GM10248 (cell line): ENCODE results near the gene CDHR3.

Experiments
- CTCF ChIA-PET: fragments of 300-600 bp; sonication (Branson Sonifier 250); formaldehyde crosslinking; extraction: SDS; loops from one replicate; lab custom pipeline; 2021; ENCODE audit warnings: antibody characterized with exemption; lab: Yijun Ruan, JAX
- POLR2A ChIA-PET: fragments of 350-650 bp; sonication (Branson Sonifier 250); formaldehyde crosslinking; extraction: SDS; loops from one replicate; lab custom pipeline; 2020; ENCODE audit warnings: antibody characterized with exemption; lab: Yijun Ruan, JAX
- DNase-seq: peaks from one replicate; pipeline ENCODE4 v3.0.0; 2012; ENCODE audit errors: extremely low spot score
- CTCF ChIP-seq: IDR thresholded peaks from 2 replicates; pipeline ENCODE4 v1.5.1; 2012; ENCODE audit warnings: mild to moderate bottlenecking, low read depth; ENCODE audit errors: extremely low read depth, missing control alignments, control extremely low read depth

The CDHR3 gene

GRCh38 chr7:105963038-105963667 is at the start of gene CDHR3:
Gene CDHR3 (plus strand): TSS chr7:105963264. CDS start chr7:105963319, 55 bp downstream.
- TF ChIP-seq CTCF = no peak
- CTCF ChIA-PET = no interaction called here
- POLR2A ChIA-PET = no interaction called here
- DNase-seq = no peak

GRCh38 chr7:105913947-105914346 is 49.1 kb upstream of the CDHR3 start:
- ChIA-PET POLR2A (no interaction called here), CTCF (no interaction called here)
- DNase-seq = no peak
- no peak for TF ChIP-seq CTCF

- no peak for TF ChIP-seq CTCF
- no peak for DNase-seq
- CTCF ChIA-PET = no interaction called here
- POLR2A ChIA-PET = no interaction called here
Measured at GRCh38 chr7:105916603-105917002, 46.5 kb upstream of the CDHR3 start.

GRCh38 chr7:105917659-105918058 is 45.4 kb upstream of the CDHR3 start:
- no peak for DNase-seq
- ChIA-PET POLR2A (no interaction called here), CTCF (no interaction called here)
- no peak for TF ChIP-seq CTCF

GRCh38 chr7:105920766-105921165 is 42.3 kb upstream of the CDHR3 start:
- POLR2A ChIA-PET = no interaction called here
- DNase-seq = no peak
- CTCF ChIA-PET = no interaction called here
- TF ChIP-seq CTCF = no peak

- no peak for DNase-seq
- ChIA-PET CTCF (interaction anchor here (1.7 kb wide), 1 partner anchor 46 kb away, joined by 4 read pairs; no protein-coding TSS in a partner anchor), POLR2A (no interaction called here)
Measured at GRCh38 chr7:105924945-105925344, 38.1 kb upstream of the CDHR3 start.

More at GRCh38 chr7:105924945-105925344, 38.1 kb upstream of the CDHR3 start:
- no peak for TF ChIP-seq CTCF
